Neural progenitor cell (in vitro differentiated cells): ENCODE measurements around the gene VTI1A. TPM values are rescaled to one million over a fixed set of nuclear protein-coding genes. Genes with fewer than 3 reads are reported as not detected.

Experiments
- DNase-seq: peaks from one replicate; pipeline ENCODE4 v3.0.0-alpha.2; 2016; ENCODE audit warnings: low spot score
- H2AFZ ChIP-seq: fragments of 200-600 bp; sonication (generic); replicated peaks from 2 replicates; pipeline ENCODE4 v1.6.1; 2016; ENCODE audit warnings: antibody characterized with exemption
- H3F3A ChIP-seq: fragments of 200-600 bp; sonication (generic); 2 replicates; pipeline ENCODE4 v1.6.1; 2016; ENCODE audit warnings: antibody characterized with exemption, low read depth
- H3K27ac ChIP-seq: fragments of 200-600 bp; sonication (generic); 2 replicates; pipeline ENCODE4 v1.5.1; 2016; ENCODE audit warnings: mild to moderate bottlenecking
- H3K27me3 ChIP-seq: fragments of 200-600 bp; sonication (generic); 2 replicates; pipeline ENCODE4 v1.6.1; 2016; ENCODE audit warnings: mild to moderate bottlenecking, moderate library complexity
- H3K36me3 ChIP-seq: fragments of 200-600 bp; sonication (generic); 2 replicates; pipeline ENCODE4 v1.5.1; 2016
- H3K4me1 ChIP-seq: fragments of 200-600 bp; sonication (generic); 2 replicates; pipeline ENCODE4 v1.6.1; 2016; ENCODE audit warnings: mixed run types
- H3K4me2 ChIP-seq: fragments of 200-600 bp; sonication (generic); 2 replicates; pipeline ENCODE4 v1.6.1; 2016
- H3K4me3 ChIP-seq: fragments of 200-600 bp; sonication (generic); 2 replicates; pipeline ENCODE4 v1.5.1; 2016
- H3K79me2 ChIP-seq: fragments of 200-600 bp; sonication (generic); 2 replicates; pipeline ENCODE4 v1.6.1; 2016; ENCODE audit warnings: low read depth
- H3K9ac ChIP-seq: fragments of 200-600 bp; sonication (generic); 2 replicates; pipeline ENCODE4 v1.6.1; 2016
- H3K9me3 ChIP-seq: fragments of 200-600 bp; sonication (generic); 2 replicates; pipeline ENCODE4 v1.5.1; 2016; ENCODE audit warnings: low read depth
- H4K20me1 ChIP-seq: fragments of 200-600 bp; sonication (generic); 2 replicates; pipeline ENCODE4 v1.6.1; 2016; ENCODE audit warnings: low read depth
- H3K27ac Mint-ChIP-seq: 3 replicates; pipeline ENCODE4 v1.8.0; 2021; ENCODE audit warnings: mixed read lengths
- H3K27me3 Mint-ChIP-seq: 2 replicates; pipeline ENCODE4 v1.8.0; 2022; ENCODE audit warnings: low read depth, mild to moderate bottlenecking, inconsistent platforms, moderate library complexity, mixed read lengths; ENCODE audit not compliant: insufficient read depth
- H3K36me3 Mint-ChIP-seq: 3 replicates; pipeline ENCODE4 v1.8.0; 2021; ENCODE audit warnings: mixed read lengths
- H3K4me1 Mint-ChIP-seq: 3 replicates; pipeline ENCODE4 v1.8.0; 2021; ENCODE audit warnings: mixed read lengths
- H3K4me3 Mint-ChIP-seq: 3 replicates; pipeline ENCODE4 v1.8.0; 2021; ENCODE audit warnings: mild to moderate bottlenecking, moderate library complexity, mixed read lengths
- H3K9me3 Mint-ChIP-seq: 3 replicates; pipeline ENCODE4 v1.8.0; 2020; ENCODE audit warnings: mixed read lengths
- CTCF ChIP-seq: fragments of 200-600 bp; sonication (generic); IDR thresholded peaks from 2 replicates; pipeline ENCODE4 v1.5.1; 2017; ENCODE audit warnings: antibody characterized with exemption, mild to moderate bottlenecking
- EZH2 ChIP-seq: fragments of 200-600 bp; sonication (generic); IDR thresholded peaks from 2 replicates; pipeline ENCODE4 v1.6.1; 2017; ENCODE audit warnings: antibody characterized with exemption, mild to moderate bottlenecking, moderate library complexity
- EZH2phosphoT487 ChIP-seq: fragments of 200-600 bp; sonication (generic); IDR thresholded peaks from 2 replicates; pipeline ENCODE4 v1.6.1; 2017; ENCODE audit warnings: antibody characterized with exemption
- total RNA-seq: library from RNA; depleted of rRNA; stranded (reverse); fragments of >200 nt; gene quantifications from 2 replicates; pipeline ENCODE4 v1.2.3, GENCODE V29; 2015; ENCODE audit warnings: low replicate concordance

VTI1A gene
- total RNA-seq, 1 donor from 2014 or later, result 28.8 TPM

- Histone ChIP-seq H3K36me3 (no peaks in the 10 kb centered on the region), H3K4me3 (no peak overlapping the region), H3K4me1 (peaks cover 58% of the 10 kb centered on the region), H3K27ac (no peak overlapping the region), H3K9me3 (no peaks in the 10 kb centered on the region), H3K9ac (no peak overlapping the region), H3F3A (peaks cover 28% of the 10 kb centered on the region), H3K4me2 (no peak overlapping the region), H4K20me1 (no peaks in the 10 kb centered on the region), H2AFZ (no peak overlapping the region), H3K79me2 (no peaks in the 10 kb centered on the region), H3K27me3 (no peaks in the 10 kb centered on the region)
- no peak for DNase-seq
- Mint-ChIP-seq H3K4me1 (peaks cover 83% of the 10 kb centered on the region), H3K27me3 (peaks cover 7% of the 10 kb centered on the region), H3K36me3 (no peaks in the 10 kb centered on the region), H3K4me3 (no peak overlapping the region), H3K27ac (no peak overlapping the region), H3K9me3 (no peaks in the 10 kb centered on the region)
- TF ChIP-seq EZH2 (no peak), EZH2phosphoT487 (no peak), CTCF (no peak)
These were observed 367.0 kb downstream of the VTI1A start for GRCh38 chr10:112813866-112814591.

- Mint-ChIP-seq H3K27me3 (peaks cover 7% of the 10 kb centered on the region), H3K4me1 (peaks cover 87% of the 10 kb centered on the region), H3K9me3 (no peaks in the 10 kb centered on the region), H3K4me3 (peak overlapping the region; percentile 14), H3K36me3 (peaks cover 2% of the 10 kb centered on the region), H3K27ac (peak overlapping the region; percentile 61)
- Histone ChIP-seq H3K4me3 (no peak overlapping the region), H3K9me3 (no peaks in the 10 kb centered on the region), H2AFZ (no peak overlapping the region), H3K79me2 (no peaks in the 10 kb centered on the region), H3F3A (peaks cover 22% of the 10 kb centered on the region), H3K27ac (no peak overlapping the region), H4K20me1 (no peaks in the 10 kb centered on the region), H3K36me3 (no peaks in the 10 kb centered on the region), H3K4me2 (no peak overlapping the region), H3K27me3 (no peaks in the 10 kb centered on the region), H3K4me1 (peaks cover 54% of the 10 kb centered on the region), H3K9ac (no peak overlapping the region)
- no peak for DNase-seq
- TF ChIP-seq EZH2phosphoT487 (no peak), CTCF (no peak), EZH2 (no peak)
These were observed 368.4 kb downstream of the VTI1A start for GRCh38 chr10:112815269-112816032.

- Mint-ChIP-seq H3K4me3 (peak overlapping the region; percentile 3), H3K27me3 (peaks cover 7% of the 10 kb centered on the region), H3K36me3 (peaks cover 5% of the 10 kb centered on the region), H3K27ac (peak overlapping the region; percentile 1), H3K4me1 (peaks cover 83% of the 10 kb centered on the region), H3K9me3 (no peaks in the 10 kb centered on the region)
- TF ChIP-seq EZH2phosphoT487, result no peak
- no peak for TF ChIP-seq EZH2
- no peak for TF ChIP-seq CTCF
- peaks cover 16% of the 10 kb centered on the region for H3F3A ChIP-seq
- H4K20me1 ChIP-seq, result no peaks in the 10 kb centered on the region
- H3K9ac ChIP-seq, result no peak overlapping the region
- H3K27me3 ChIP-seq, result no peaks in the 10 kb centered on the region
- no peak for DNase-seq
- no peaks in the 10 kb centered on the region for H3K79me2 ChIP-seq
- no peak overlapping the region for H3K4me2 ChIP-seq
- H3K36me3 ChIP-seq, result no peaks in the 10 kb centered on the region
- H3K9me3 ChIP-seq, result no peaks in the 10 kb centered on the region
- H3K4me1 ChIP-seq, result peaks cover 54% of the 10 kb centered on the region
- no peak overlapping the region for H3K4me3 ChIP-seq
- H3K27ac ChIP-seq, result no peak overlapping the region
- no peak overlapping the region for H2AFZ ChIP-seq
These were observed 369.0 kb downstream of the VTI1A start for GRCh38 chr10:112816033-112816430.
